CD4-positive, alpha-beta memory T cell (primary cell): ENCODE results near the gene MIOX. TPM values are rescaled to one million over a fixed set of nuclear protein-coding genes. Genes with fewer than 3 reads are reported as not detected.

Source experiments
- CTCF ChIA-PET: fragments of 350-600 bp; sonication (Branson Sonifier 250); formaldehyde crosslinking; loops from one replicate; lab custom pipeline; 2021; ENCODE audit warnings: inconsistent platforms; ENCODE audit not compliant: partially characterized antibody; lab: Charles Lee
- POLR2A ChIA-PET: fragments of 350-600 bp; sonication (Branson Sonifier 250); formaldehyde crosslinking; loops from one replicate; lab custom pipeline; 2021; ENCODE audit not compliant: partially characterized antibody; lab: Charles Lee
- DNase-seq, 5 donors: peaks; one replicate each; pipeline versions ENCODE4 v3.0.0 to v3.0.0-alpha.2; 2020 to 2022; ENCODE audit warnings: mixed read lengths in 1 of 5
- H3K27ac ChIP-seq: one replicate; pipeline ENCODE4 v1.7.0; 2013; ENCODE audit warnings: low read depth, low read length
- H3K27me3 ChIP-seq: 2 replicates; pipeline ENCODE4 v1.7.0; 2013; ENCODE audit warnings: mild to moderate bottlenecking, low read length, moderate library complexity; ENCODE audit not compliant: insufficient read depth
- H3K36me3 ChIP-seq: 2 replicates; pipeline ENCODE4 v1.7.0; 2013; ENCODE audit warnings: mild to moderate bottlenecking, low read length, moderate library complexity; ENCODE audit not compliant: insufficient read depth
- H3K4me1 ChIP-seq: 2 replicates; pipeline ENCODE4 v1.7.0; 2013; ENCODE audit warnings: mild to moderate bottlenecking, low read length, moderate library complexity; ENCODE audit not compliant: insufficient read depth
- H3K4me3 ChIP-seq, 2 donors: one replicate each; pipeline ENCODE4 v1.7.0; 2013; ENCODE audit warnings: low read length in 2 of 2, mild to moderate bottlenecking in 1 of 2
- H3K9me3 ChIP-seq, 2 donors: one replicate each; pipeline ENCODE4 v1.7.0; 2013; ENCODE audit warnings: low read length in 2 of 2, control low read depth in 1 of 2; ENCODE audit not compliant: control insufficient read depth in 1 of 2
- H3K27ac Mint-ChIP-seq, 7 donors: one replicate each; pipeline ENCODE4 v1.8.0; 2020 to 2021; ENCODE audit warnings: mixed read lengths in 7 of 7, mild to moderate bottlenecking in 6 of 7, inconsistent platforms in 3 of 7, moderate library complexity in 3 of 7
- H3K27me3 Mint-ChIP-seq, 2 donors: one replicate each; pipeline ENCODE4 v1.8.0; 2020 to 2021; ENCODE audit warnings: mixed read lengths in 2 of 2
- H3K36me3 Mint-ChIP-seq, 2 donors: one replicate each; pipeline ENCODE4 v1.8.0; 2020 to 2021; ENCODE audit warnings: mixed read lengths in 2 of 2, inconsistent platforms in 1 of 2, mild to moderate bottlenecking in 1 of 2
- H3K4me1 Mint-ChIP-seq, 4 donors: one replicate each; pipeline ENCODE4 v1.8.0; 2020 to 2021; ENCODE audit warnings: mixed read lengths in 4 of 4, mild to moderate bottlenecking in 1 of 4
- H3K4me3 Mint-ChIP-seq, 8 donors: one replicate each; pipeline ENCODE4 v1.8.0; 2020 to 2021; ENCODE audit warnings: mixed read lengths in 8 of 8, mild to moderate bottlenecking in 7 of 8, moderate library complexity in 6 of 8, inconsistent platforms in 3 of 8
- H3K9me3 Mint-ChIP-seq, 8 donors: one replicate each; pipeline ENCODE4 v1.8.0; 2020 to 2021; ENCODE audit warnings: mixed read lengths in 8 of 8, mild to moderate bottlenecking in 5 of 8, inconsistent platforms in 3 of 8, moderate library complexity in 1 of 8
- intact Hi-C: fragments of 100-400 bp; cut with micrococcal nuclease; formaldehyde crosslinking; loops from one replicate; pipeline ENCODE4 v1.15.1; 2023
- polyA plus RNA-seq, 2 donors: library from polyadenylated mRNA; unstranded; fragments of 300-500 nt; fragmentation: Illumina TruSeq; gene quantifications; one replicate each; pipeline ENCODE4 v1.2.3, GENCODE V29; 2021
- total RNA-seq, 2 experiments: library from RNA; stranded (reverse); gene quantifications; one replicate each; pipeline ENCODE4 v1.2.3, GENCODE V29; 2021

The MIOX gene
- total and polyA plus RNA-seq, 4 experiments from 2014 or later: not detected

- Histone ChIP-seq H3K4me3 (no peak overlapping the region), H3K36me3 (peaks cover 22% of the 10 kb centered on the region), H3K27ac (no peak overlapping the region), H3K27me3 (no peaks in the 10 kb centered on the region), H3K4me1 (peaks cover 28% of the 10 kb centered on the region), H3K9me3 (no peaks in the 10 kb centered on the region)
- H3K36me3 Mint-ChIP-seq: peaks cover 0 to 22% of the 10 kb centered on the region in 2 donors
- peak overlapping the region in 2 of 8 donors; percentile 58 to 68 for H3K4me3 Mint-ChIP-seq
- no peaks in the 10 kb centered on the region for H3K9me3 Mint-ChIP-seq
- H3K27ac Mint-ChIP-seq: peak overlapping the region in 1 of 7 donors; percentile 30
- H3K4me1 Mint-ChIP-seq: peaks cover 10 to 26% (median 18%) of the 10 kb centered on the region in 4 donors
- ChIA-PET POLR2A (interaction anchor here (1.2 to 7.6 kb wide), 5 partner anchors 20 to 116 kb away, joined by 5 to 242 read pairs (median 71); partner anchors contain the start of genes SBF1, SCO2 and TYMP), CTCF (no interaction called here)
- no peak for DNase-seq
- intact Hi-C loops: loop anchor here (5.0 kb wide), 1 partner anchor 42 kb away; the partner anchor contains the start of gene KLHDC7B
- H3K27me3 Mint-ChIP-seq: no peaks in the 10 kb centered on the region
Observed at GRCh38 chr22:50505276-50505775, 18.7 kb downstream of the MIOX start.

- peak overlapping the region; percentile 98 for H3K27ac ChIP-seq
Observed at GRCh38 chr22:50505776-50506610, 19.3 kb downstream of the MIOX start.

GRCh38 chr22:50506611-50507420 lies 20.2 kb downstream of the MIOX start:
- H3K36me3 Mint-ChIP-seq: peaks cover 0 to 20% of the 10 kb centered on the region in 2 donors
- CTCF ChIA-PET: interaction anchor here (1.0 to 6.8 kb wide), 4 partner anchors 9 to 234 kb away, joined by 3 to 76 read pairs (median 8); partner anchors contain the start of gene SCO2
- Histone ChIP-seq H3K4me3 (peak overlapping the region; percentile 84 to 98), H3K9me3 (no peaks in the 10 kb centered on the region), H3K36me3 (peaks cover 22% of the 10 kb centered on the region), H3K27me3 (no peaks in the 10 kb centered on the region), H3K27ac (peak overlapping the region; percentile 98), H3K4me1 (peaks cover 28% of the 10 kb centered on the region)
- DNase-seq: peak in 1 of 5 donors; percentile 58
- H3K9me3 Mint-ChIP-seq: no peaks in the 10 kb centered on the region
- H3K4me3 Mint-ChIP-seq: peak overlapping the region; percentile 91 to 97 (median 94)
- H3K27ac Mint-ChIP-seq: peak overlapping the region; percentile 85 to 98 (median 94)
- H3K27me3 Mint-ChIP-seq: no peaks in the 10 kb centered on the region
- peaks cover 10 to 26% (median 18%) of the 10 kb centered on the region in 4 donors for H3K4me1 Mint-ChIP-seq
- POLR2A ChIA-PET: interaction anchor here (1.0 to 7.6 kb wide), 13 partner anchors 8 to 262 kb away, joined by 3 to 242 read pairs (median 13); partner anchors contain the start of genes ARSA, CHKB, SBF1 and SCO2
- intact Hi-C loops: loop anchor here (1.0 to 5.0 kb wide), 3 partner anchors 32 to 164 kb away; partner anchors contain the start of genes KLHDC7B, PPP6R2 and SBF1

More at GRCh38 chr22:50505776-50506610, 19.3 kb downstream of the MIOX start:
- Histone ChIP-seq H3K27me3 (no peaks in the 10 kb centered on the region), H3K9me3 (no peaks in the 10 kb centered on the region), H3K4me3 (peak overlapping the region; percentile 84 to 98), H3K36me3 (peaks cover 22% of the 10 kb centered on the region), H3K4me1 (peaks cover 28% of the 10 kb centered on the region)
- peaks cover 0 to 20% of the 10 kb centered on the region in 2 donors for H3K36me3 Mint-ChIP-seq
- intact Hi-C loops: loop anchor here (2.0 to 5.0 kb wide), 2 partner anchors 41 to 163 kb away; partner anchors contain the start of genes KLHDC7B and PPP6R2
- H3K27me3 Mint-ChIP-seq: no peaks in the 10 kb centered on the region
- no peaks in the 10 kb centered on the region for H3K9me3 Mint-ChIP-seq
- DNase-seq: no peak
- peaks cover 10 to 26% (median 18%) of the 10 kb centered on the region in 4 donors for H3K4me1 Mint-ChIP-seq
- H3K27ac Mint-ChIP-seq: peak overlapping the region in 1 of 7 donors; percentile 30
- ChIA-PET POLR2A (interaction anchor here (1.2 to 7.6 kb wide), 5 partner anchors 21 to 261 kb away, joined by 5 to 242 read pairs (median 71); partner anchors contain the start of genes SBF1, SCO2, TUBGCP6 and TYMP), CTCF (interaction anchor here (3.7 to 6.8 kb wide), 2 partner anchors 8 to 20 kb away, joined by 12 to 76 read pairs; partner anchors contain the start of gene SCO2)
- peak overlapping the region; percentile 24 to 97 (median 38) for H3K4me3 Mint-ChIP-seq

DNA sequence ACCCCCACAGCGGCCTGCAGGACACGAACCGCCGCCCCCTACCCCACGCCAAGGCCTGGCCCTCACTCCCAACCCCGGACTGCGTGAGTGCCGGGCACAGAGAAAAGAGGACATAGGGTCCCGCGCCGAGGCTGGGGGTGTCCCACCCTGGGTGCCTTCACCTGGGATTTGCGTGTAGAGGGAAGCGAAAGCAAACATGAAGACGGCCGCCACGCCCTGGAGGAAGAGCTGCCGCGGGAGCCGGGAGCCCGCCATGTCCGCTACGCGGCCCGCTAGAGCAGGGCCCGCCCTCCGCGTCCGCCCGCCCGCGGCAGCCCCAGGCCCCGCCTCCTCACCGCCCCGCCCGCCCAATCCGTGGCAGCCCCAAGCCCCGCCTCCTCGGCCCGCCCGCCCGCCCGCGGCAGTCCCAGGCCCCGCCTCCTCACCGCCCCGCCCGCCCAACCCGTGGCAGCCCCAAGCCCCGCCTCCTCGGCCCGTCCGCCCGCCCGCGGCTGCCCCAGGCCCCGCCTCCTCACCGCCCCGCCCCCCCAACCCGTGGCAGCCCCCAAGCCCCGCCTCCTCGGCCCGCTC lies 20.8 kb downstream of the MIOX start, which contains the start of gene LMF2:
LMF2 (minus strand) TSS at position 282 of the 570 bp plus-strand sequence; CDS start at position 255, 27 bp downstream.
- H3K4me1 ChIP-seq: peaks cover 28% of the 10 kb centered on the region
- no peaks in the 10 kb centered on the region for H3K27me3 Mint-ChIP-seq
- peak; percentile 86 to 93 (median 91) for DNase-seq
- peak within 1 kb of the TSS; percentile 98 for H3K27ac ChIP-seq
- H3K4me3 Mint-ChIP-seq: peak within 1 kb of the TSS; percentile 92 to 98 (median 94)
- peaks cover 21% of the 10 kb centered on the region for H3K36me3 ChIP-seq
- POLR2A ChIA-PET: interaction anchor here (0.6 to 7.6 kb wide), 26 partner anchors 9 to 317 kb away, joined by 3 to 242 read pairs (median 5); partner anchors contain the start of genes ADM2, ARSA, CHKB and HDAC10
- intact Hi-C loops: loop anchor here (1.0 to 5.0 kb wide), 3 partner anchors 32 to 165 kb away; partner anchors contain the start of genes KLHDC7B, PPP6R2 and SBF1
- no peaks in the 10 kb centered on the region for H3K9me3 Mint-ChIP-seq
- peak within 1 kb of the TSS; percentile 90 to 99 (median 98) for H3K27ac Mint-ChIP-seq
- H3K4me3 ChIP-seq: peak within 1 kb of the TSS; percentile 84 to 98
- no peaks in the 10 kb centered on the region for H3K27me3 ChIP-seq
- no peaks in the 10 kb centered on the region for H3K9me3 ChIP-seq
- peaks cover 10 to 26% (median 19%) of the 10 kb centered on the region in 4 donors for H3K4me1 Mint-ChIP-seq
- peaks cover 0 to 21% of the 10 kb centered on the region in 2 donors for H3K36me3 Mint-ChIP-seq
- CTCF ChIA-PET: interaction anchor here (0.7 to 6.8 kb wide), 8 partner anchors 10 to 235 kb away, joined by 3 to 76 read pairs (median 4); partner anchors contain the start of genes SCO2 and SYCE3

DNA sequence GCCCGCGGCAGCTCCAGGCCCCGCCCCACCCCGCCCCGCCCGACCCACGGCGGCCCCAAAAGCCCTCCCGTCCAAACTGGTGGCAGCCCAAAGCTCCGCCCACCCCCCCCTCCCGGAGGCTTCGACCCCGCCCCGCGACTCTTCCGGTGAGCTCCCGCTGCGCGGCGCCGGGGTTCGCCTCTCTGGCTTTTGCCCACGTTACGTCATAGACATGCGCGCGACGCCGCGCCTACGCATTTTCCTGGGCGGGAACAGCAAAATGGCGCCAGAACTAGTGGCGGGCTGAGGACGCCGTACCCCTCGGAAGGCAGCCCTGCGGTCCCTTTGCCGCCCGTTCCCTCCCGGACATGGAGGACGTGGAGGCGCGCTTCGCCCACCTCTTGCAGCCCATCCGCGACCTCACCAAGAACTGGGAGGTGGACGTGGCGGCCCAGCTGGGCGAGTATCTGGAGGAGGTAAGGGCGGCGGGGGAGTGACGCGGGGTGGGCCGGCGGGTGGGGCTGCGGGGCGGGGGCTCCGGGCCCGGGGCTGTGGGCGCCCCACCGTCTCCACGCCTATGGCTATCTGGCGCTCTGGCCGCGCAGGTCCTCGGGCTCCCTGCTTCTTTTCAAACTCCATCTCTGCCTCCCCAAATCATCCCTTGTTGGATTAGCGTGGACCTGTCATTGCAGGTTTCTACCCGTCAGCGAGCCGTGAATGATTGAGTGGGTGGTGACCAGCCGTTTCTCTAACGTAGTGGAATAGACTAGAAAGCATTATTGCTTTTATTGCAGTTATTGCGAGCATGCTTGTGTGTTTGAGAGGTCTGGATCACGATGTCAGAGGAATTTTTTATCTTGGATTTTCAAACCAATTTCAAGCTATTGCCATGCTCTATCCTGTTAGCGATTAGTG lies 21.6 kb downstream of the MIOX start, which contains the start of gene NCAPH2:
NCAPH2 (plus strand) TSS at position 234 of the 894 bp plus-strand sequence; CDS start at position 348, 114 bp downstream.
- Histone ChIP-seq H3K9me3 (no peaks in the 10 kb centered on the region), H3K4me1 (peaks cover 28% of the 10 kb centered on the region), H3K27me3 (no peaks in the 10 kb centered on the region), H3K36me3 (peaks cover 16% of the 10 kb centered on the region), H3K27ac (peak within 1 kb of the TSS; percentile 98), H3K4me3 (peak within 1 kb of the TSS; percentile 84 to 98)
- peaks cover 0 to 21% of the 10 kb centered on the region in 2 donors for H3K36me3 Mint-ChIP-seq
- peak; percentile 96 to 97 (median 97) for DNase-seq
- POLR2A ChIA-PET: interaction anchor here (0.6 to 7.6 kb wide), 30 partner anchors 9 to 546 kb away, joined by 3 to 242 read pairs (median 5); partner anchors contain the start of genes ADM2, ARSA, CHKB and HDAC10
- CTCF ChIA-PET: interaction anchor here (0.7 to 6.8 kb wide), 10 partner anchors 11 to 236 kb away, joined by 3 to 76 read pairs (median 4); partner anchors contain the start of genes SCO2 and SYCE3
- H3K27me3 Mint-ChIP-seq: no peaks in the 10 kb centered on the region
- no peaks in the 10 kb centered on the region for H3K9me3 Mint-ChIP-seq
- intact Hi-C loops: loop anchor here (1.0 to 5.0 kb wide), 8 partner anchors 17 to 165 kb away; partner anchors contain the start of genes ARSA, CHKB, KLHDC7B and PPP6R2
- peaks cover 10 to 26% (median 19%) of the 10 kb centered on the region in 4 donors for H3K4me1 Mint-ChIP-seq
- H3K27ac Mint-ChIP-seq: peak within 1 kb of the TSS; percentile 90 to 99 (median 98)
- peak within 1 kb of the TSS; percentile 92 to 98 (median 94) for H3K4me3 Mint-ChIP-seq
